A673 (cell line): ENCODE results near the gene SLC7A10.

Source experiments
- EZH2 ChIP-seq: fragments of 200-600 bp; sonication (generic); IDR thresholded peaks from 2 replicates; pipeline ENCODE4 v1.6.1; 2017; ENCODE audit warnings: borderline replicate concordance, low read depth, mild to moderate bottlenecking, mixed read lengths, antibody characterized with exemption, low read length; ENCODE audit not compliant: poor library complexity, severe bottlenecking
- TF ChIP-seq, protein P1 (sequence below): fragments of 300-800, 200-600 bp; sonication (generic); conservative IDR thresholded peaks from 2 replicates; pipeline ENCODE4 v1.5.1; 2017; ENCODE audit warnings: low read depth, mild to moderate bottlenecking, antibody characterized with exemption, low read length, moderate library complexity, mixed read lengths

DNA sequence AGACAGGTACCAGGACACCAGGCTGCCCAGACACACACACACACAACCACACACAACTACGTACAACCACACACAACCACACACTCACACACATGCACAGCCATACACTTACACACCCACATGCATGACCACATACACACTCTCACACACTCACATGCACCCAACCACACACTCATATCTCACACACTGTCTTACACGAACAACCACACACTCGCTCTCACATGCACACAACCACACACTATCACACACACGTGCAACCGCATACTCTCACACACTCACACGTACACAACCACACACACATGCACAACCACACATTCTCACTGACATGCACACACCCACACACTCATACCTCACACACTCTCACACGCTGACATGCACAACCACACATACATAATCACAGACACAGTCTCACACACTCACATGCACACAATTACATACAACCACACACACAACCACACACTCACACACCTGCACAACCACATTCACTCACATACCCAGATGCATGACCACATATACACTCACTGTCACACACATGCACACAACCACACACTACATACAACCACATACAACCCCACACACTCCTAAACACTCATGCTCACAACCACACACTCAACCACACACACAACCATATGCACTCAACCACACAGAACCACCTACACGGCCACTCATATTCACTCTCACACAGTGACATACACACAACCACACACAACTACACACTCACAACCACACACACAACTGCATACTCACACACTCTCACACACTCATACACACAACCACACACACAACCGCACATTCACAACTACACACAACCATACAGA lies 7.6 kb upstream of the SLC7A10 start:
- TF ChIP-seq, protein P1, sequence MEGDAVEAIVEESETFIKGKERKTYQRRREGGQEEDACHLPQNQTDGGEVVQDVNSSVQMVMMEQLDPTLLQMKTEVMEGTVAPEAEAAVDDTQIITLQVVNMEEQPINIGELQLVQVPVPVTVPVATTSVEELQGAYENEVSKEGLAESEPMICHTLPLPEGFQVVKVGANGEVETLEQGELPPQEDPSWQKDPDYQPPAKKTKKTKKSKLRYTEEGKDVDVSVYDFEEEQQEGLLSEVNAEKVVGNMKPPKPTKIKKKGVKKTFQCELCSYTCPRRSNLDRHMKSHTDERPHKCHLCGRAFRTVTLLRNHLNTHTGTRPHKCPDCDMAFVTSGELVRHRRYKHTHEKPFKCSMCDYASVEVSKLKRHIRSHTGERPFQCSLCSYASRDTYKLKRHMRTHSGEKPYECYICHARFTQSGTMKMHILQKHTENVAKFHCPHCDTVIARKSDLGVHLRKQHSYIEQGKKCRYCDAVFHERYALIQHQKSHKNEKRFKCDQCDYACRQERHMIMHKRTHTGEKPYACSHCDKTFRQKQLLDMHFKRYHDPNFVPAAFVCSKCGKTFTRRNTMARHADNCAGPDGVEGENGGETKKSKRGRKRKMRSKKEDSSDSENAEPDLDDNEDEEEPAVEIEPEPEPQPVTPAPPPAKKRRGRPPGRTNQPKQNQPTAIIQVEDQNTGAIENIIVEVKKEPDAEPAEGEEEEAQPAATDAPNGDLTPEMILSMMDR: no peak
- no peak for TF ChIP-seq EZH2
